Activated CD4-positive, alpha-beta T cell treated with anti-CD3 and anti-CD28 coated beads for 24 hours (primary cell): ENCODE results near the gene DLST.
A peak's percentile ranks its signal among the peaks of the same experiment; 100 is the strongest.
"Not testable (repeated sequence)": the region's sequence is repeated elsewhere in the genome, so short reads cannot be mapped to it uniquely, and the experiment has no call there.

Experiments
- DNase-seq, 2 donors: peaks; one replicate each; pipeline ENCODE4 v3.0.0-alpha.2; 2020; ENCODE audit warnings: low read depth in 2 of 2

Gene DLST

GRCh38 chr14:74917646-74918081 is 35.9 kb downstream of the DLST start:
- DNase-seq: no peak

GRCh38 chr14:74918380-74918779 is 36.7 kb downstream of the DLST start:
- no peak for DNase-seq

- DNase-seq: no peak
Measured at GRCh38 chr14:74919421-74920165, 37.9 kb downstream of the DLST start.

- no peak for DNase-seq
Measured at GRCh38 chr14:74920281-74920680, 38.6 kb downstream of the DLST start.

- DNase-seq: no peak
Measured at GRCh38 chr14:74921053-74921620, 39.4 kb downstream of the DLST start.

- no peak for DNase-seq
Measured at GRCh38 chr14:74921987-74922751, 40.5 kb downstream of the DLST start.

- DNase-seq: peak; percentile 58 to 71
Measured at GRCh38 chr14:74922752-74923401, 41.2 kb downstream of the DLST start, which contains the start of gene RPS6KL1. Gene RPS6KL1, minus strand, starts transcription at chr14:74923260. Its CDS starts 1,719 bp downstream, at chr14:74921541.

- no peak for DNase-seq
Measured at GRCh38 chr14:74924061-74924460, 42.3 kb downstream of the DLST start.

GRCh38 chr14:74927225-74927624 is 45.5 kb downstream of the DLST start:
- DNase-seq: no peak

GRCh38 chr14:74929242-74929641 is 47.5 kb downstream of the DLST start:
- DNase-seq: no peak

GRCh38 chr14:74931744-74932143 is 50.0 kb downstream of the DLST start:
- DNase-seq: not testable (repeated sequence)

GRCh38 chr14:74932401-74932901 is 50.7 kb downstream of the DLST start:
- no peak for DNase-seq

GRCh38 chr14:74932936-74933335 is 51.2 kb downstream of the DLST start:
- DNase-seq: not testable (repeated sequence)

GRCh38 chr14:74934041-74934440 is 52.3 kb downstream of the DLST start:
- no peak for DNase-seq

- DNase-seq: no peak
Measured at GRCh38 chr14:74934476-74935359, 53.0 kb downstream of the DLST start.

- no peak for DNase-seq
Measured at GRCh38 chr14:74935360-74935680, 53.6 kb downstream of the DLST start.

- no peak for DNase-seq
Measured at GRCh38 chr14:74936151-74936550, 54.4 kb downstream of the DLST start.

GRCh38 chr14:74936731-74937130 is 55.0 kb downstream of the DLST start:
- no peak for DNase-seq

- DNase-seq: no peak
Measured at GRCh38 chr14:74937171-74937570, 55.5 kb downstream of the DLST start.

- no peak for DNase-seq
Measured at GRCh38 chr14:74938531-74939495, 57.1 kb downstream of the DLST start.
